Hematopoietic multipotent progenitor cell treated with erythropoietin and hydrocortisone succinate and interleukin-3 and kit ligand, for 17 days (in vitro differentiated cells): ENCODE results near the gene PDLIM7.

ENCODE experiments used
- DNase-seq: peaks from one replicate; pipeline ENCODE4 v3.0.0-alpha.2; 2015; ENCODE audit warnings: low spot score

Gene PDLIM7

GRCh38 chr5:177505075-177505474, 7.7 kb upstream of the PDLIM7 start:
- no peak for DNase-seq

GRCh38 chr5:177504086-177505056, 7.0 kb upstream of the PDLIM7 start:
- no peak for DNase-seq

GRCh38 chr5:177503351-177504085, 6.1 kb upstream of the PDLIM7 start:
- no peak for DNase-seq

GRCh38 chr5:177502886-177503285, 5.5 kb upstream of the PDLIM7 start:
- DNase-seq, result no peak

GRCh38 chr5:177501874-177502678, 4.7 kb upstream of the PDLIM7 start:
- DNase-seq, result no peak

GRCh38 chr5:177500685-177501522, 3.5 kb upstream of the PDLIM7 start:
- DNase-seq, result peak; percentile 89

GRCh38 chr5:177499842-177500241, 2.4 kb upstream of the PDLIM7 start:
- DNase-seq, result no peak

GRCh38 chr5:177498013-177498787, 796 bp upstream of the PDLIM7 start:
- DNase-seq, result peak; percentile 65

- DNase-seq, result peak; percentile 9
These were observed 595 bp downstream of the PDLIM7 start for GRCh38 chr5:177496727-177497291.

- DNase-seq, result peak; percentile 15
These were observed 1.2 kb downstream of the PDLIM7 start for GRCh38 chr5:177496070-177496726.

GRCh38 chr5:177495243-177496060, 2.0 kb downstream of the PDLIM7 start:
- no peak for DNase-seq

- DNase-seq, result peak; percentile 45
These were observed 2.8 kb downstream of the PDLIM7 start for GRCh38 chr5:177494346-177495195.

- DNase-seq, result no peak
These were observed 3.5 kb downstream of the PDLIM7 start for GRCh38 chr5:177493795-177494345.

GRCh38 chr5:177492841-177493240, 4.6 kb downstream of the PDLIM7 start:
- no peak for DNase-seq

- DNase-seq, result no peak
These were observed 5.2 kb downstream of the PDLIM7 start for GRCh38 chr5:177491983-177492746.

GRCh38 chr5:177491429-177491945, 5.9 kb downstream of the PDLIM7 start:
- peak; percentile 71 for DNase-seq
